IMR-90 (cell line): ENCODE measurements around the gene KIF5C. TPM values are rescaled to one million over a fixed set of nuclear protein-coding genes. Genes with fewer than 3 reads are reported as not detected.

Experiments used
- ATAC-seq: fragments of 200-7000 bp; cut with Tn5 transposase; 2 replicates; pipeline ENCODE4 v1.9.1; 2020; ENCODE audit warnings: low read depth, mild to moderate bottlenecking, moderate library complexity
- BruUV-seq: library from RNA; stranded (reverse); fragments of 400-500 nt; replicated peaks from 2 replicates; lab custom pipeline; 2021; lab: Mats Ljungman, UMichigan
- CTCF ChIA-PET: fragments of 300-600 bp; formaldehyde crosslinking; extraction: SDS; loops from one replicate; lab custom pipeline; 2021; ENCODE audit warnings: antibody characterized with exemption; lab: Yijun Ruan, JAX
- POLR2A ChIA-PET: fragments of 300-600 bp; sonication (Branson Sonifier 250); formaldehyde crosslinking; loops from one replicate; lab custom pipeline; 2022; ENCODE audit warnings: antibody characterized with exemption; ENCODE audit not compliant: unreplicated experiment; lab: Charles Lee
- DNase-seq: peaks from one replicate; pipeline ENCODE4 v3.0.0; 2013
- H2AFZ ChIP-seq: replicated peaks from 2 replicates; pipeline ENCODE3; 2013; ENCODE audit warnings: low read length, mild to moderate bottlenecking; ENCODE audit not compliant: poor library complexity
- H2AK5ac ChIP-seq: 2 replicates; pipeline ENCODE4 v1.6.1; 2013; ENCODE audit warnings: low read depth, low read length, inconsistent platforms
- H2AK9ac ChIP-seq: replicated peaks from 2 replicates; pipeline ENCODE3; 2013; ENCODE audit warnings: mild to moderate bottlenecking, low read depth, low read length, moderate library complexity; ENCODE audit not compliant: poor library complexity
- H2BK120ac ChIP-seq: 2 replicates; pipeline ENCODE4 v1.6.1; 2013; ENCODE audit warnings: low read depth, low read length, inconsistent platforms
- H2BK15ac ChIP-seq: 3 replicates; pipeline ENCODE4 v1.6.1; 2013; ENCODE audit warnings: low read depth, low read length, inconsistent platforms
- H2BK20ac ChIP-seq: 2 replicates; pipeline ENCODE4 v1.6.1; 2013; ENCODE audit warnings: low read depth, mild to moderate bottlenecking, inconsistent platforms, low read length, moderate library complexity
- H2BK5ac ChIP-seq: 2 replicates; pipeline ENCODE4 v1.6.1; 2013; ENCODE audit warnings: mild to moderate bottlenecking, low read depth, low read length, inconsistent platforms; ENCODE audit not compliant: poor library complexity, severe bottlenecking
- H3K14ac ChIP-seq: replicated peaks from 2 replicates; pipeline ENCODE4 v1.6.1; 2013; ENCODE audit warnings: low read depth, low read length, inconsistent platforms
- H3K18ac ChIP-seq: 2 replicates; pipeline ENCODE4 v1.6.1; 2013; ENCODE audit warnings: low read depth, low read length, control low read depth
- H3K23ac ChIP-seq: 2 replicates; pipeline ENCODE4 v1.6.1; 2013; ENCODE audit warnings: low read depth, low read length, inconsistent platforms
- H3K27ac ChIP-seq: 2 replicates; pipeline ENCODE4 v1.5.1; 2013; ENCODE audit warnings: mild to moderate bottlenecking, control low read depth, low read length; ENCODE audit not compliant: insufficient read depth
- H3K27me3 ChIP-seq: 2 replicates; pipeline ENCODE4 v1.6.1; 2013; ENCODE audit warnings: low read length; ENCODE audit not compliant: control insufficient read depth, insufficient read depth
- H3K36me3 ChIP-seq: 2 replicates; pipeline ENCODE4 v1.6.1; 2013; ENCODE audit warnings: low read length, mixed read lengths; ENCODE audit not compliant: control insufficient read depth, insufficient read depth
- H3K4ac ChIP-seq: 2 replicates; pipeline ENCODE4 v1.6.1; 2013; ENCODE audit warnings: low read depth, low read length, inconsistent platforms
- H3K4me1 ChIP-seq: 2 replicates; pipeline ENCODE4 v1.6.1; 2013; ENCODE audit warnings: low read length, mixed read lengths; ENCODE audit not compliant: control insufficient read depth, insufficient read depth
- H3K4me2 ChIP-seq: 2 replicates; pipeline ENCODE4 v1.6.1; 2013; ENCODE audit warnings: low read depth, mild to moderate bottlenecking, control low read depth, low read length, moderate library complexity
- H3K4me3 ChIP-seq: 2 replicates; pipeline ENCODE4 v1.5.1; 2013; ENCODE audit warnings: low read depth, mild to moderate bottlenecking, control low read depth, low read length, moderate library complexity; ENCODE audit not compliant: insufficient read depth
- H3K56ac ChIP-seq: 2 replicates; pipeline ENCODE4 v1.6.1; 2013; ENCODE audit warnings: low read length, inconsistent platforms; ENCODE audit not compliant: insufficient read depth; ENCODE audit errors: extremely low read depth
- H3K79me1 ChIP-seq, 2 experiments: 2 replicates each; pipeline ENCODE4 v1.6.1; 2013; ENCODE audit warnings: low read length in 2 of 2, inconsistent platforms in 1 of 2, low read depth in 1 of 2
- H3K9ac ChIP-seq: 2 replicates; pipeline ENCODE4 v1.6.1; 2013; ENCODE audit warnings: low read depth, low read length, control low read depth
- H3K9me1 ChIP-seq: 2 replicates; pipeline ENCODE4 v1.6.1; 2013; ENCODE audit warnings: low read length, inconsistent platforms; ENCODE audit not compliant: insufficient read depth
- H3K9me3 ChIP-seq: 2 replicates; pipeline ENCODE4 v1.6.1; 2013; ENCODE audit warnings: low read length; ENCODE audit not compliant: control insufficient read depth, insufficient read depth
- H4K20me1 ChIP-seq: 2 replicates; pipeline ENCODE4 v1.6.1; 2013; ENCODE audit warnings: low read length, inconsistent platforms; ENCODE audit not compliant: insufficient read depth
- H4K5ac ChIP-seq: 2 replicates; pipeline ENCODE4 v1.6.1; 2013; ENCODE audit warnings: mild to moderate bottlenecking, low read depth, low read length, control low read depth
- H4K8ac ChIP-seq, 2 experiments: 2 replicates each; pipeline ENCODE4 v1.6.1; 2013; ENCODE audit warnings: low read depth in 2 of 2, low read length in 2 of 2, control low read depth in 1 of 2, inconsistent platforms in 1 of 2
- H4K91ac ChIP-seq: 2 replicates; pipeline ENCODE4 v1.6.1; 2013; ENCODE audit warnings: low read depth, low read length, inconsistent platforms; ENCODE audit not compliant: insufficient read depth
- BHLHE40 ChIP-seq: fragments of 150-350 bp; IDR thresholded peaks from 2 replicates; pipeline ENCODE4 v1.6.1; 2016; ENCODE audit warnings: mild to moderate bottlenecking, low read depth, low read length
- CEBPB ChIP-seq: IDR thresholded peaks from 2 replicates; pipeline ENCODE4 v1.6.1; 2012; ENCODE audit warnings: low read depth, low read length, improper control_type of control experiment
- CHD1 ChIP-seq: IDR thresholded peaks from 2 replicates; pipeline ENCODE4 v1.6.1; 2012; ENCODE audit warnings: low read depth, low read length, improper control_type of control experiment
- CTCF ChIP-seq: conservative IDR thresholded peaks from 2 replicates; pipeline ENCODE4 v1.5.1; 2012; ENCODE audit warnings: mild to moderate bottlenecking, low read depth, low read length, improper control_type of control experiment
- ELK1 ChIP-seq: fragments of 150-350 bp; IDR thresholded peaks from 2 replicates; pipeline ENCODE4 v1.6.1; 2016; ENCODE audit warnings: low read depth, mild to moderate bottlenecking, low read length, moderate library complexity, borderline replicate concordance
- FOS ChIP-seq: fragments of 150-350 bp; IDR thresholded peaks from 2 replicates; pipeline ENCODE4 v1.6.1; 2016; ENCODE audit warnings: low read depth, low read length
- MAFK ChIP-seq: IDR thresholded peaks from 2 replicates; pipeline ENCODE4 v1.6.1; 2012; ENCODE audit warnings: low read depth, low read length, improper control_type of control experiment
- MAZ ChIP-seq: IDR thresholded peaks from 2 replicates; pipeline ENCODE4 v1.6.1; 2012; ENCODE audit warnings: low read depth, mild to moderate bottlenecking, low read length, improper control_type of control experiment, moderate library complexity, borderline replicate concordance
- MXI1 ChIP-seq: IDR thresholded peaks from 2 replicates; pipeline ENCODE4 v1.6.1; 2012; ENCODE audit warnings: low read depth, mild to moderate bottlenecking, low read length, moderate library complexity, borderline replicate concordance
- NFE2L2 ChIP-seq: fragments of 150-350 bp; IDR thresholded peaks from 2 replicates; pipeline ENCODE4 v1.6.1; 2016; ENCODE audit warnings: low read depth, mild to moderate bottlenecking, low read length
- POLR2A ChIP-seq: IDR thresholded peaks from 2 replicates; pipeline ENCODE4 v1.6.1; 2012; ENCODE audit warnings: mild to moderate bottlenecking, low read depth, low read length
- RAD21 ChIP-seq: IDR thresholded peaks from 2 replicates; pipeline ENCODE4 v1.6.1; 2012; ENCODE audit warnings: low read length, improper control_type of control experiment
- RCOR1 ChIP-seq: IDR thresholded peaks from 2 replicates; pipeline ENCODE4 v1.6.1; 2012; ENCODE audit warnings: mild to moderate bottlenecking, low read length, improper control_type of control experiment; ENCODE audit not compliant: insufficient replicate concordance
- RFX5 ChIP-seq: IDR thresholded peaks from 2 replicates; pipeline ENCODE4 v1.8.0; 2012; ENCODE audit warnings: low read depth, mild to moderate bottlenecking, low read length, moderate library complexity
- SMC3 ChIP-seq: fragments of 150-350 bp; IDR thresholded peaks from 2 replicates; pipeline ENCODE4 v1.6.1; 2016; ENCODE audit warnings: low read depth, mild to moderate bottlenecking, antibody characterized with exemption, low read length, moderate library complexity
- USF2 ChIP-seq: fragments of 150-350 bp; IDR thresholded peaks from 2 replicates; pipeline ENCODE4 v1.6.1; 2017; ENCODE audit warnings: mild to moderate bottlenecking, antibody characterized with exemption, low read length, low read depth
- WGBS, 2 experiments: methylation state at CpG; one replicate each; pipeline versions ENCODE4 v1.1.5 to v1.1.7; 2013; ENCODE audit warnings: missing lambda C conversion rate in 2 of 2; ENCODE audit not compliant: insufficient read length in 1 of 2; ENCODE audit errors: extremely low coverage in 2 of 2; 5-methylcytosine and 5-hydroxymethylcytosine counted together
- dilution Hi-C: fragments of 300-500 bp; cut with HindIII; formaldehyde crosslinking; loops from one replicate; pipeline ENCODE4 v1.14.3; 2018; ENCODE audit warnings: low sequenced_read_pairs; ENCODE audit not compliant: unreplicated experiment
- in situ Hi-C: fragments of 300-500 bp; cut with MboI; formaldehyde crosslinking; loops from 3 replicates; pipeline ENCODE4 v1.14.3; 2019; ENCODE audit warnings: low sequenced_read_pairs, inconsistent platforms, mixed read lengths
- intact Hi-C: fragments of 100-400 bp; cut with micrococcal nuclease; formaldehyde crosslinking; loops from 2 replicates; pipeline ENCODE4 v1.10.0; 2022
- polyA plus RNA-seq, 3 experiments: library from polyadenylated mRNA; depleted of rRNA; stranded (reverse); fragments of >200 nt; gene quantifications; 2 replicates each; pipeline ENCODE4 v1.2.3, GENCODE V29; 2012; ENCODE audit warnings: low replicate concordance in 1 of 3
- total RNA-seq: library from RNA; depleted of rRNA; stranded (reverse); fragments of >200 nt; gene quantifications from 2 replicates; pipeline ENCODE4 v1.2.3, GENCODE V29; 2012

The KIF5C gene
- total and polyA plus RNA-seq, 2 of the 4 experiments (the other 2 are of a cell fraction), result 0.10 to 0.18 TPM

- Histone ChIP-seq H3K4me2 (no peak overlapping the region), H3K27me3 (peaks cover 14% of the 10 kb centered on the region)
- POLR2A ChIA-PET, result no interaction called here
Observed at GRCh38 chr2:148885988-148886387, 11.0 kb downstream of the KIF5C start.

More at GRCh38 chr2:148885988-148886387, 11.0 kb downstream of the KIF5C start:
- in situ Hi-C loops (no loop called here), intact Hi-C loops (no loop called here), dilution Hi-C loops (no loop called here)
- TF ChIP-seq NFE2L2, result no peak
- TF ChIP-seq BHLHE40, result no peak
- no peak for TF ChIP-seq RFX5
- no peak for TF ChIP-seq MXI1
- TF ChIP-seq CEBPB, result no peak
- no peak for TF ChIP-seq RAD21
- TF ChIP-seq POLR2A, result no peak
- TF ChIP-seq RCOR1, result no peak
- no peak for TF ChIP-seq CTCF
- no peak for TF ChIP-seq SMC3
- no peak for TF ChIP-seq MAFK
- TF ChIP-seq FOS, result no peak
- no peak for TF ChIP-seq CHD1
- no peak for TF ChIP-seq ELK1
- no peak for TF ChIP-seq USF2
- no peak for TF ChIP-seq MAZ
- Histone ChIP-seq H4K8ac (no peak overlapping the region), H2BK20ac (no peak overlapping the region), H2AK9ac (no peak overlapping the region), H2BK5ac (no peak overlapping the region), H3K27ac (no peak overlapping the region), H3K4me3 (no peak overlapping the region), H3K9me3 (no peaks in the 10 kb centered on the region), H4K5ac (no peak overlapping the region), H3K4me1 (no peaks in the 10 kb centered on the region), H2AK5ac (no peak overlapping the region), H2AFZ (no peak overlapping the region), H3K56ac (no peak overlapping the region), H3K4ac (no peak overlapping the region), H3K79me1 (no peaks in the 10 kb centered on the region), H2BK15ac (no peak overlapping the region), H3K9ac (no peak overlapping the region), H2BK120ac (no peak overlapping the region), H3K36me3 (no peaks in the 10 kb centered on the region), H3K23ac (no peak overlapping the region), H3K18ac (no peak overlapping the region), H3K14ac (no peak overlapping the region), H3K9me1 (no peaks in the 10 kb centered on the region), H4K91ac (no peak overlapping the region), H4K20me1 (no peaks in the 10 kb centered on the region)
- DNase-seq, result no peak
- CTCF ChIA-PET, result no interaction called here
- ATAC-seq, result no peak
- 20% methylated on average over 2 of the region's 3 CpGs; no CpG with 5 or more reads in 1 of the 2 experiments for WGBS, 2 experiments
- no TSS peak for BruUV-seq
